ENCODE measurements around the gene LDLRAD3.
"Not testable (repeated sequence)": the region's sequence is repeated elsewhere in the genome, so short reads cannot be mapped to it uniquely, and the experiment has no call there.

Gene LDLRAD3

DNA sequence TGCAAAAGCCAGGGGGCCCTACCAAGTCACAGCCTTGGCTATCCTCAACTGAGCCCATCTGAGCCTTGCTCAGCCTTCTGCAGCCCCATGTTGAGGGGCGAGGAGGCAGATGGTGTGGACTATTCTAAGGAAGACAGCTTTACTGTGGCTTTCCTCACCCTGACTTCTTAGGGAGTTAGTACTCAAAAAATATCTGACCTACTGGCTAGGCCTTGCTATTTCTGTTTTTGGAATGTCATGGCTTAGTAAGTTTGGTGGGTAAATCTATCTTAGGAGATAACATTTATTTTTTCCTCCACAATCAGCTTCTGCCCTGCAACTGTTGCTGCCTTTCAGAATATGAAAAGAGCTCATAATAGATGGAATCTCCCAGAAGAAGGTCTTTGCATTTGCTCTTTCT lies 80.9 kb downstream of the LDLRAD3 start:
- DNase-seq = no peak

DNA sequence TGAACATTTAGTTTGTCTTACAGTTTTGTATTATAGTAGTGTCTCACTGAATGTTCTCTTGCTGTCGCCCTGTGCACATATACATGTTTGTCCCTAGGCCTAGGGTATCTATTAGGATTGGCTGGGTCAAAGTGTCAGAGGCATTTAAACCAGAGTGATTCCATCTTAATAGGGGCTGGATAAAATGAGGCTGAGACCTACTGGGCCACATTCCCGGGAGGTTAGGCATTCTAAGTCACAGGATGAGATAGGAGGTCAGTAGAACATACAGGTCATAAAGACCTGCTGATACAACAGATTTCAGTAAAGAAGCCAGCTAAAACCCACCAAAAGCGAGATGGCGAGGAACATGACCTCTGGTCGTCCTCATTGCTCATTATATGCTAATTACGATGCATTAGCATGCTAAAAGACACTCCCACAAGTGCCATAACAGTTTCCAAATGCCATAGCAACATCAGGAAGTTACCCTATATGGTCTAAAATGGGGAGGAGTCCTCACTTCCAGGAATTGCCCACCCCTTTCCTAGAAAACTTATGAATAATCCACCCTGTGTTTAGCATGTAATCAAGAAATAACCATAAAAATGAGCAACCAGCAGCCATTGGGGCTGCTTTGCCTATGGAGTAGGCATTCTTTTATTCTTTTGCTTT lies 82.6 kb downstream of the LDLRAD3 start:
- DNase-seq = no peak

DNA sequence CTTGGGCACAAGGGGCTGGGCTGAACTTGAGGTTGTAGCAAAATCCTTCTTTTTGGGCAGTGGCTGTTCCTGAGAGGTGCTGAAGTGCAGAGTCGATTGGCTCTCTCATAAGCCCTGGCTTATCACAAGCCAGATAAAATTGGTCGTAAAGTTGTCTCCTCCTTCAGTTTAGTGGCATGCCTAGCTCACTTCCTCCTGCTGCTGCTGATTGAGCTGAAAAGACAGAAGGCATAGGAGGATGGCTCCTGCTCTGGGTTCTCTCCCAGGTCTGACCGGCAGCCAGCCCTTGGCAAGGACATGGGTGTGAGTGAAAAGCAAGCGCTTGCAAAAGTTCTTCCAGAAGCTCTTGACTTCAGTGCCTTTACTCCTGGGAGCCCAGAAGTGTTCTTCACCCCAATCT lies 83.9 kb downstream of the LDLRAD3 start:
- DNase-seq = no peak

DNA sequence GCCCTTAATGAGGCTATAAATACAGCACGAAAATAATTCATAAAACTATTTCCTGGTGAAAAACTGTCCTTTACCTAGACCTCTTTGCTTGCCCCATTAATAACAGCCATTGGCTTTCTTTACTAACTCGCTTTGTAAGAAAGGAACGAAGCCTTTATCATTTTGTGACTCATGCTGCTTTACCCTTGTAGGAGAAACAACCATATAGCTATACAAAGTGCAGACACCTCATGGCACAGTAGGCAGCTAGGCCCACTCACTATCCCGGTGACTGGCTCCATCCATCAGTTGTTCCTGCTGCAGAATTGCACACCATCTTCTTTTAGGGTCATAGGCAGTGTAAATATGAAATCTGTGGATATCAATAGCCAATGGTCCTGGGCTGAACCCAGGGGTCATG lies 85.8 kb downstream of the LDLRAD3 start:
- DNase-seq = no peak

DNA sequence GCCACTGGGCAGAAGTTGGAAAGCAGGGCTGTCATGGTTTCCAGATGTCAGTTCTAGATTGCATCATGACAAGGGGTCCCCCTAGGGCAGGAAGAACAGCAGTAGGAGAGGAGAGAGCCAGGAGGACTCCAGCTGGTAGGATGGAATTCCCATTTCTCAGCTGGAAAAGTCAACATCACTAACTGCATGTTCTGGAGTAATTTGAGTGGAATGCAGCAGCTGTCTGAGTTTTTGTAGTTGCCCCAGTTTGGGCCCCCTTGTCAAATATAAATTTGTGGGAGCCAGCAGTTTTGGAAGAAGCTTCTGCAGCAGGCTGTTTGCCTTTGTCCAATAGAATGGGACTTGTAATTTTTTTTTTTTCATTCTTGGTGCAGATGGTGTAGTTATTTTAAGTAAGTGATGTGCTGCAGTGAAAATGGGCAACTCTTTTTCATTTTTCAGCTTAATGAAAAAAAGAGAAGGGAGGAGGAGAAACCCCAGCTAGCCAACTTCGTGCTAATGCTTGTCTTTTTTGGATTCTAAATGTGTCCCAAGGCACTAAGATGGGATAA lies 86.9 kb downstream of the LDLRAD3 start:
- DNase-seq = no peak

DNA sequence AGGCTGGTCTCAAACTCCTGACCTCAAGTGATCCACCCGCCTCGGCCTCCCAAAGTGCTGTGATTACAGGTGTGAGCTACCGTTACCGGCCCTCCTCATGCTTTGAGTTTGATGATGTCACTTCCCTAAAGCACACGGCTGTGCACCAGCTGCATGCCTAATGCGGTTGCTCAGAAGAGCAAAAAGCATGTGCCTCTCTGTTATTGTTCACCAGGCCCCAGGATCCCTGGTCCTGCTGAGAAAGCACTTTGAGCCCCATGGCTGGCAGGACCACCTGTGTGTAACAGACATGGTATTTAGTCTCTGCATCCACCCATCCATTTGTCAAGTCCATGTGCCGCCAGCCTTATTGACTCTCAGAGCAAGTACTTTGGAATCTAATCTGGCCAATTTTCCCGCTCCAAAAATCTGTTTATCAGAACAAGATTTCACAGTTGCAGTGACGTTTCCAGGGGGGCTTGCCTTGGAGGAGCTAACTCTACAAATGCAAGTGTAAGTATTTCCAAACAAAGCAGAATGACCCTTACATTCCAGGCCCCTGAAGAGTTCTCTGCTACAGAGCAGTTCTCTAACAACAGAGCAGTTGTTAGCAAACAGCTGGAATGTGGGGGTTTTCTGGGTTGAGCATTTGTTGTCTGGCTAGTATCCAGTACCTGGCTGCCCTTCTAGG lies 89.4 kb downstream of the LDLRAD3 start:
- DNase-seq = no peak

DNA sequence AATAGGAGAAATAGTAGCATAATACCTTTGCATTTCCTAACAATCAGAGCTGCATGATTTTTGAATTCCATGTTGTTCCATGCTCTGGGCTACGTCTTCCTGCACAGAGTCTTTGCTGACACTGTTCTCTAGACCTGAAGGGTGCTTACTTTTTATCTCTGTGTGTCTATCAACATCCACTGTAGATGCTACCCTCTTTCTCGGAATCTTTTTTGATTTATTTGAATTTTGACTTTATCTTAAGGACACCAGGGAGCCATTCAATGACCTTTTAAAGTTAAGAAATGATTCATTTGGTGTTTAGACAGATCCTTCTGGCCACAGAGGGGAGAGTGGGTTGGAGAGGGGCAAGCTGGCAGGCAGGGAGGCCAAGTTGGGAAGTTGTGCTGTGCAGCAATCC lies 90.1 kb downstream of the LDLRAD3 start:
- no peak for DNase-seq

DNA sequence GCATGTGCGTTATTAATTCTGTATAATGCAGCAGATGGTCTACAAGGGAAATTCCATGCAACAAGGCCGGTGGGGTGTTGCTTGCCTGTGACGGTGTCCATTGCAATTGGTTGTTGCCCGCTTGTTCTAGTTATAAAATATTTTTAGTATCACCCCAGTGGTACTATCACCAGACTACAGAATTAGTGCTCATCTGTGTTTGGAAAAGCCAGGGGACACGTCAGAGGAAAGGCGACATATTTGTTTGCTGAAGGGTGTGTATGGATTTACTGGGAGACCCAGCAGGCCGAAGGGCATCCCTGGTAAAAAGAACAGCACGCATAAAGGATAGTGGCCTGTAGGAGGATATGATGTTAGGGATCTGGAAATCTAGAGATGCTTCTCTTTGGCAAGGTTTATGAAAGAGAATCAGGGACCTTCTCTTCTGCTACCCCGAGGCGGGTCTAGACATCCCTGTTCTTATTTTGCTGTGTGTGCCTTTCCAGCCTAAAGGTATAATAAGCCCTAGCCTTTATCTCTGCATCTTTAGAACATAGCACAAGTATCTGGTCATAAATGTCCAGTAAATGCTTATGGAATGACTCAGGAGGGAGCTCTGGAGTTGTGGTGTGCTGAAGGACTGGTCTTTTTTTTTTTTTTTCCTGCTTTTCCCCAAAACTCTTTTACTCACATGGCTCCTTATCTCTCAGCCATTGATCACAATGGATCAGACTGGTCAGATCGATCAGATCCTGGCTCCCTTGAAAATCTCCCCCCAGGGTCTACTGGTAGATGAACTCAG lies 90.9 kb downstream of the LDLRAD3 start:
- no peak for DNase-seq

DNA sequence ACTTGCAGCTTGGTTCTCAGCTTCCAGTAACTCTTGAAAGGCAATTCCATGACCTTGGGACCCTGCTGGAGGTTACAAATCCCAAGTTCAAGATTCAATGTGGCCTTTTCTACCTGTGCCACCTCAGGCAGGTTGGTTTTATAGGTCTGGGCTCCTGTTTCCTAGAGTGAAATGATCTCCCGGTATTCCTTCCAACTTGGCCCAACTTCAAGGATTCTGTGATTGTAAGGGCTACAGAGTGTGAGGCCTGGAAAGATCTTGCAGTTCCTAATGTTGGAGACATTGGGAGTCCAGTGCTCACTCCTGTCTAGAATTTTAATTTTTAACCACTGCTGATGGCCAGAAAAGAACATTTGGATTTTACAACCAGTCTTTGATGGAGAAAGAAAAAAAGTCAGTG lies 91.6 kb downstream of the LDLRAD3 start:
- no peak for DNase-seq

DNA sequence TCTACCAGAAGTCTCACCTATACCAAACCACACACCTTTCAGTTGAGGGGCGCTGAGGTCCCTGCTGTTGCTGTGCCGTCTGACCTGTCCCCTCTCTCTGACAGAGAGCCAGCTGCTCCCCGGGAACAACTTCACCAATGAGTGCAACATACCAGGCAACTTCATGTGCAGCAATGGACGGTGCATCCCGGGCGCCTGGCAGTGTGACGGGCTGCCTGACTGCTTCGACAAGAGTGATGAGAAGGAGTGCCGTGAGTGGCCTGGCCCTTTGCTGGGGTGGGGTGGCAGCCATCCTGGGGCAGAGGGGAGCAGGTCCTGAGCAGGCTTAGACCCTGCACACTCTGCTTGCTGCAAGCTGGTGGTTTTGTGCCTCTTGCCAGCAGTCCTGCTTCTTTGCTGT lies 92.1 kb downstream of the LDLRAD3 start:
- DNase-seq = no peak

DNA sequence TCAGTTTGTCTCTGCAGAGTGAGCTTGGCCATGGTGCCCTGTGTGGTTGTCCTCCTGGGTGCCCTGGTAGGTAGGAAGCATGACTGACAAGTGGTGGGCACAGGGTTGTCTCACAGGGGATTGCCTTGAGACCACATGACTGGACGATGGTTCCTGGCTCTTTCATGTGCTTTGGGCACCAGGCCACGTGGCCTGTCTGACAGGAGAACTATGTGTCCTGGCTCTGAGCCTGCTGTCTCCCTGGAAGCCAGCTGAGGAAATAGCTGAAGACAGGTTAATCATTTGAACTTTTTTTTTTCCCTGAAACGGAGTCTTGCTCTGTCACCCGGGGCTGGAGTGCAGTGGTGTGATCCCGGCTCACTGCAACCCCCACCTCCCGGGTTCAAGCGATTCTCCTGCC lies 93.2 kb downstream of the LDLRAD3 start:
- DNase-seq = no peak

DNA sequence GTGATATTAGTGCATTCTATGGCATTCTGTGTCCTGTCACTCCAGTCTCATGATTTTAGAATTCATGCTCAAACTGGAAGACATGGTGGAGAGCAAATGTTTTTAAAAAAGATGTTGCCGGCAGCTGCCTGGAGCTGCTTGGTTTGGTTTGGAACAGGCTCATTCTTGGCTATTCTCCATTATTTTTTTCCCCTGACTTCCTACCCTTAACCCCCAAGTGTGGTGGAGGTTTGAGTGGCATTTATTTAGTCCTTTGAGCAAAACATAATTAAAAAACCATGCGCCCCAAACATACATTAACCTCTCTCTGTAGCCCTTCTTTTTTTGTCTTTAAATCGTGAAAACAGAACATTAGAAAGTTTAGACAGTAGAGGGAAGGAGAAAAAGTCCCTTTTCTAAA lies 94.7 kb downstream of the LDLRAD3 start:
- no peak for DNase-seq

DNA sequence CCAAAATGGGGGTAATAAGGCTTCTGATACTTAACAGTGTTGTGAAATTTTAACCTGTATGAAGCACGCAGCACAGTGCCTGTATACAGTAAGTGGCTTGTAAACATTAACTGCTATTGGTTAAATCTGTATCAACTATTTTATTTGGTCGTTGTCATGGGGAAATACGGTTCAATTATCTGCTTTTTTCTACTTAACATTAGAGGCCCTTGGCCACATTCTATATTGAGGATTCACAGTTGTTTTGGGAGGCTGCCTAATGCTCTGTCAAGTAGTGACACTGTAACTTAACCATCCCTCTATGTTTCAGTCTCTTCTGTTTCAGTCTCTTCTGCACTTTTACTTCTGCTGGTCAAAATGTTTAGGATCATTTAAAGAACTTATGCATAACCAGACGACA lies 95.6 kb downstream of the LDLRAD3 start:
- no peak for DNase-seq

DNA sequence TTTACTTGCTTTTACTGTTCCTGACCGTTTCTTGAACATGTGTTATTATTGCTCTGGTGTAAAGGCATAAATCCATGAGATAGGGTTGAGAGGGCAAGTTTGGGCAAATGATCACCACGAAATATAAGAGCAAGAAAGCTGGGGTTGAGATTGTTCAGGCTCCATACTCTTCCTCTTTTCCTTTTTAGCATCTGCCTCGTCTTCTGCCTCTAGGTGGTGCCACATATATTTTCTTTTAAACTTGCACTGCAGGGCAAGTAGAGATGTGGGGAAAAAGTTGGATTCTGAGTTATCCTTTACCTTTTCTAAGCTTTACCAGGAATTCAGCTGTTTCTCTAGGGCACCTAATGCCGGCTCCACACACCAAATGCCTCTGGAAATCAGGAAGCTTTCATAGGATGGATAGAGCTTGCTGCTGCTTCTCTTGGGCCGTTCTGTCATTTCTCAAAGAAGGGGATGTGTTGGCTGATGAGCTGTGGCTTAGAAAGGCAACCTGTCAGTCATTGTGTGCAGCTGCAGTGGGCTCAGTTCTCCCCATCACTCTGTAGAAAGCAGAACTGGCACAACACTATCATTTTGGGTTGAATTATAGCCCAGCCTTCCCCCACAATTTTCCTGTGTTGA lies 98.2 kb downstream of the LDLRAD3 start:
- DNase-seq = no peak

DNA sequence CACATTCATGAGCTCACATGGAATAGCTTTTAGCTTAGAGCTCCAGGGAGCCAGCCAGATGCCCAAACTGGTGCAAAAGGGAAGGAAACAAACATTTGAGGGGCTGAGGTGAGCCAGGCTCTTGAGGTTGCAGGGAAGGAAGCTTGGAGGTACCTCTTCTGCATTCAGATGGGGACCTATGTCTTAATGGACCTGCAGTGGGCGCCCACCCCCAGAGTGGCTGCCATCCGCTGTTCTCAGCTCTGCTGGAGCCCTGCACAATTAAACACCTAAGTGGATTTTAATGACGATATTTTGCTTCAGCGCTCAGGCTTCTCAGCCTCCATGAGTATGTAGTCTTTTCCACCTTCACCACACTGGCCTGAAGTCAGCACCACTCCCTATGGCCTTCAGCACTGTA lies 100.8 kb downstream of the LDLRAD3 start:
- DNase-seq = no peak

DNA sequence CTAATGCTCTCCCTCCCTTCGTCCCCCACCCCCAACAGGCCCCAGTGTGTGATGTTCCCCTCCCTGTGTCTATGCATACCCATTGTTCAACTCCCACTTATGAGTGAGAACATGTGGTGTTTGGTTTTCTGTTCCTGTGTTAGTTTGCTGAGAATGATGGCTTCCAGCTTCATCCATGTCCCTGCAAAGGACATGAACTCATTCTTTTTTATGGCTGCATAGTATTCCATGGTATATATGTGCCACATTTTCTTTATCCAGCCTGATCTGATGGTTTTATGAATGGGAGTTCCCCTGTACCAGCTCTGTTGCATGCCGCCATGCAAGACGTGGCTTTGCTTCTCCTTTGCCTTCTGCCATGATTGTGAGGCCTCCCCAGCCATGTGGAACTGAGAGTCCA lies 102.1 kb downstream of the LDLRAD3 start:
- DNase-seq = not testable (repeated sequence)

DNA sequence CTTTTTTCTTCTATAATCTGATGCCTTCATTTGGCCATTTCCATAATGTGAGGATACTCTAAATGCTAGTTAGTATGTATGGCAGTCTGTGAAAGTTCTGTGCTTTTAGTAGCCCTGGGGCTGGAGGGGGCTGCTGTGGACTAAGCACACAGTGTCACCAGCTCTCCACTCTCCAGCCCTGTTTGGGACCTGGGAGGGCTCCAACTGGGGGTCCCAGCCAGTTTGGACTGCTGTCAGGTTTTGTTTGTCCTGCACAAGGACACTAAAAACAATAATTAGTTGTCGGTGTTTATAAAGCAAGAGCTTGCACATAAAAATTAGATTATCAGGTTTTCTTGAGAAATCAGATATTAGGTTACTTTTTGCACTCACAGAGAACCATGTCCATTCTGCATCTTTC lies 103.1 kb downstream of the LDLRAD3 start:
- no peak for DNase-seq

DNA sequence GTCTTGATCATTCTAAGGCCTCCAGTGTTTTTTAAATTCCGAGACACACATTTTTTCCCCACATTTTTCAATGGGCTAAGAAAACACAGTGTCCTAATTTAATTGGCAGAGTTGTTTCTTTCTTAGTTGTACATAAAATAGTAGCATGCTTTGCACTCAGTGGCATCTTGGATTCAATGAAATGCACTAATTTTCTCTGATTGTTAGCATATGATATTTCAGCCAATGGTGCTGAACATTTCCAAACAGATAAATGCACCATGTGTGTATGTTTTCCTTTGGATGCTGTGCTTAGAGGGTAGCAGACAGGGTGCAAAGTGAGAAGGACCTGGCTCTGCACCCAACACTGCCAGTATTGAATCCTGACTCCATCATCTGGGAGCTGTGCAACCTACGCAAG lies 103.5 kb downstream of the LDLRAD3 start:
- DNase-seq = no peak

DNA sequence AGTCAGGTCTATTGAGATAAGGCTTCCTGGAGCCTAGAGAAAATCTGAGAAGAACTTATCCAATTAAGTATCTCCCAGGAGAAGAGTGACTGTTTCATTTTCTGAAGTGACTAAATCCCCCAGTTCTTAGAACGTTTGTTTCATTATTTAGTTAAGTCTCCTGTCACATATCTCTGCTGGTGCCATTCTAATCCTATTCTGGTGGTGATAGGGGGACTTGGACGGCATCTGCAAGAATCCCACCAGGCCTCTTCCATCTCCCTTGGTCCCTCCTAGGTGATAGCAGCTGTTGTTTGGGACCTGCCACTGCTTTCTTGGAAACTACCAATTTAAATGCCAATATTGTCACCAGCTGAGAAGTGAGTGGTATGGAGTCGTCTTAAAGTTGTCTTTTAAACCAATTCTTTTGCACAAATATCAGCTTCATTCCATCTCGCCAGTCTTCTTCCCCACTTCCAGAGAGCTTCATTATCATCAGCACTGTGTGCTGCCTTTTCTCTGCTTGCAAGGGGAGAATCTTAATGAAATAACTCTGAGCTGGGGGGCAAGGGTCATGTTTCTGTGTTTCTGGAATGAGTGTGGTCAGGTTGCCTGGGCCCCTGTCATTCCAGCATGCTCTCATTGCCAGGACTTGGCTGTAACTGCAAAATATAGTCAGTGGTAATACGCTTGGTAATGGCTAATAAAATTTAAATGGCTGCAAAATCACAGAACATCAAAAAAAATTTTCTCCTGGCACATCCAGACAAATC lies 104.8 kb downstream of the LDLRAD3 start:
- DNase-seq = no peak

DNA sequence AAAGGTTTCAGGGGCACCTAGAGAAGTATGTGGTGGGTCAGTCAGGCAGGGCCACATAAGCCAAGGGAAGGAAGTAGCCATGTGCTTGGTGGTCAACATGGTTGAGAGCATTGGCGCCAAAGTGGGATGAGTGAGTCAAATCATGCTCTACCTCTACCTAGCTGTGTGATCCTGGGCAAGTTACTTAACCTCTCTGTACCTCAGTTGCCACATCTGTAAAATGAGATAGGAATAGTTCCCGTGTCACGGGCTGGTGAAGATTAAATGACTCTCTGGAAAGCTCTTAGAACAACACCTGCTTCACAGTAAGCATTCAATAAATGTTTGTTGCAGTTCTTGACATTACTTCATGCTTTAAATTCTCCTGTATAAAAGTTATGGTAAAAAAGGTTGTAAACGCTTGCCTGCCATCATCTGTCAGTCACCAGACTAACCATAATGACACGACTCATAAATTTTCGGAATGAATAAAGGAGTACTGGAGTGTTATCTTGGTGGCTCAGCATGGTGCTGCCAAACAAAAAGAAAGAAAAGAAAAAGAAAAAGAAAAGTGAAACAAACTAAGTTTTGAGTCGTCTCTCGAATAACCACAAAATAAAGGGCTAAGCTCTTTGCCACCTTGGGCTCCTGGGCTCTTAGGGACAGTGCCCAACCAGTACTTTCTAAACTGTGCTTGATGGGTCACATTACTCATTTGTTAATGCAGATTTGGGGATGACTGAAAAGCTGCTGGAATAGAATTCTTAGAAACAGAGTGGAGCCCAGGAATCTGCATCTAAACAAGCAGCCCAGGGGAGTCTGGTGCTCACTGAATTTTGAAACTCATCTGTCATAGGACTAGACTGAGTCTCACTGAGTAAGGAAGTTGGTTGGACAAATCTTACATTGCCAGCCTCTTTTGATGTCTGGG lies 107.6 kb downstream of the LDLRAD3 start:
- DNase-seq = no peak

DNA sequence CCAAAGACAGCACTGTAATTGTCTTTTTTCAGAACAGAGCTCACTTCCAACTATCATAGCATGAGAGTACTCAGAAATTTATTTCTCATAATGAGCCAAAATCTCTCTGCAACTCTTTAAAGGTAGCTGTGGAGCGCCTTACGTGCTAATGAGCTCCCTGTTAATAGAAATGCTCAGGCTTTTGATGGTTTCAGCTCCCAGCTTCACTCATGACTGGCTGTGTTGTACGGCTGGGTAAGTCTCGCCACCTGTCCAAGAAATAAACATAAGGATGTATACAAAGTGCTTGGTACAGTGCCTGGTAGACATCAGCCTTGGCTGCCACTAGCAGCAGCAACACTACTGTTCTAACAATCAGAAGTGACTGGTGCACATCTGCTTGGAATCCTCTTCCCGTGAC lies 109.4 kb downstream of the LDLRAD3 start:
- no peak for DNase-seq

DNA sequence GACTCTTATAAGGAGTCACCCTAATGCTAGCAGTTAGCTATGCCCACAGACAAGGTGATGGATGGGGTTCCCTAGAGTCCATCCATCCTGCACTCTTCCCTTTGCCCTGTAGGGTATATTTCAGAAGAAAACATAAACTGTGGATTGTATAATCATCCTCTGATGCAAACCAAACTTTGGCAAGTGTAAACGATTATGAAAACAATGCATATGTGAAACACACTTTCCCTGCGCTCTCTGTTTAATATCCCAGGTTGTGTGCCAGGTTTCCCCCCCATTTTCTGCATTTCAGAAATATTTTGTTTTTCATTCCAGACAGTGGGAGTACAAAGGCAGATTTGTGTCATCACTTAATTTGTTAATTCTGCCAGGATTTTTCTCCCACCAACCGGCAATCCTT lies 110.0 kb downstream of the LDLRAD3 start:
- DNase-seq = no peak
